Testis (tissue), 3 donors: Measurements from ENCODE around the gene SLFN12. TPM values are rescaled to one million over a fixed set of nuclear protein-coding genes. Genes with fewer than 3 reads are reported as not detected.

ENCODE experiments used
- DNase-seq: peaks from one replicate; pipeline ENCODE4 v3.0.0-alpha.2; 2019
- H3K27ac ChIP-seq, 2 donors: fragments of 200-600 bp; sonication (generic); one replicate each; pipeline ENCODE4 v1.5.1; 2019
- H3K27me3 ChIP-seq: fragments of 200-600 bp; sonication (generic); one replicate; pipeline ENCODE4 v1.5.1; 2019
- H3K36me3 ChIP-seq: fragments of 200-600 bp; sonication (generic); one replicate; pipeline ENCODE4 v1.5.1; 2017; ENCODE audit warnings: low read depth; ENCODE audit errors: missing control alignments
- H3K4me1 ChIP-seq: fragments of 200-600 bp; sonication (generic); one replicate; pipeline ENCODE4 v1.5.1; 2019
- H3K4me3 ChIP-seq, 2 donors: fragments of 200-600 bp; sonication (generic); one replicate each; pipeline ENCODE4 v1.5.1; 2017 to 2019
- H3K9me3 ChIP-seq: fragments of 200-600 bp; sonication (generic); one replicate; pipeline ENCODE4 v1.5.1; 2017
- POLR2A ChIP-seq: fragments of 450-650 bp; IDR thresholded peaks from one replicate; pipeline ENCODE4 v1.6.1; 2017; ENCODE audit warnings: antibody characterized with exemption, mild to moderate bottlenecking, moderate library complexity
- WGBS, 2 donors: methylation state at CpG; one replicate each; pipeline ENCODE4 v1.1.5; 2018; 5-methylcytosine and 5-hydroxymethylcytosine counted together
- intact Hi-C: fragments of 100-400 bp; cut with DNase I; formaldehyde crosslinking; loops from one replicate; pipeline ENCODE4 v1.15.1; 2023; ENCODE audit warnings: low total_unique reads
- polyA plus RNA-seq: library from polyadenylated mRNA; stranded (reverse); fragments of 350-450 nt; fragmentation: Illumina TruSeq; extraction: RNeasy Lipid Tissue Mini Kit (QIAGEN cat#74804); gene quantifications from one replicate; pipeline ENCODE4 v1.2.3, GENCODE V29; 2014; ENCODE audit warnings: low read depth, low replicate concordance; ENCODE audit not compliant: insufficient read depth
- total RNA-seq, 2 donors: library from RNA; depleted of rRNA; stranded (reverse); fragments of >200 nt; gene quantifications; one replicate each; pipeline ENCODE4 v1.2.3, GENCODE V29; 2016
- TF ChIP-seq, protein P1 (sequence below), 3 experiments: fragments of 450-650 bp in 2 of 3; fragments of 200-600 bp in 1 of 3; sonication (generic) in 1 of 3; IDR thresholded peaks; one replicate each; pipeline ENCODE4 v1.5.1; 2016 to 2019; ENCODE audit warnings: antibody characterized with exemption in 3 of 3, mild to moderate bottlenecking in 2 of 3, moderate library complexity in 1 of 3

The SLFN12 gene
- total and polyA plus RNA-seq, 3 donors from 2014 or later = 2.6 to 4.7 (median 2.9) TPM

GRCh38 chr17:35376245-35376644, 56.1 kb downstream of the SLFN12 start:
- Histone ChIP-seq H3K27ac (peak overlapping the region in 1 of 2 donors; percentile 32), H3K9me3 (no peaks in the 10 kb centered on the region), H3K4me1 (no peaks in the 10 kb centered on the region), H3K36me3 (no peaks in the 10 kb centered on the region), H3K27me3 (no peaks in the 10 kb centered on the region), H3K4me3 (no peak overlapping the region)
- no peak for DNase-seq
- 10 to 35% methylated on average over 1 of the region's 1 CpG for WGBS, 2 donors
- intact Hi-C loops = no loop called here
- TF ChIP-seq, protein P1, sequence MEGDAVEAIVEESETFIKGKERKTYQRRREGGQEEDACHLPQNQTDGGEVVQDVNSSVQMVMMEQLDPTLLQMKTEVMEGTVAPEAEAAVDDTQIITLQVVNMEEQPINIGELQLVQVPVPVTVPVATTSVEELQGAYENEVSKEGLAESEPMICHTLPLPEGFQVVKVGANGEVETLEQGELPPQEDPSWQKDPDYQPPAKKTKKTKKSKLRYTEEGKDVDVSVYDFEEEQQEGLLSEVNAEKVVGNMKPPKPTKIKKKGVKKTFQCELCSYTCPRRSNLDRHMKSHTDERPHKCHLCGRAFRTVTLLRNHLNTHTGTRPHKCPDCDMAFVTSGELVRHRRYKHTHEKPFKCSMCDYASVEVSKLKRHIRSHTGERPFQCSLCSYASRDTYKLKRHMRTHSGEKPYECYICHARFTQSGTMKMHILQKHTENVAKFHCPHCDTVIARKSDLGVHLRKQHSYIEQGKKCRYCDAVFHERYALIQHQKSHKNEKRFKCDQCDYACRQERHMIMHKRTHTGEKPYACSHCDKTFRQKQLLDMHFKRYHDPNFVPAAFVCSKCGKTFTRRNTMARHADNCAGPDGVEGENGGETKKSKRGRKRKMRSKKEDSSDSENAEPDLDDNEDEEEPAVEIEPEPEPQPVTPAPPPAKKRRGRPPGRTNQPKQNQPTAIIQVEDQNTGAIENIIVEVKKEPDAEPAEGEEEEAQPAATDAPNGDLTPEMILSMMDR (IDR thresholded peaks at IDR 0.05) = no peak
- TF ChIP-seq POLR2A = no peak

- 35 to 39% methylated on average over 3 of the region's 3 CpGs for WGBS, 2 donors
- Histone ChIP-seq H3K4me1 (no peaks in the 10 kb centered on the region), H3K27me3 (no peaks in the 10 kb centered on the region), H3K4me3 (peak overlapping the region; percentile 53 to 64), H3K9me3 (no peaks in the 10 kb centered on the region), H3K27ac (peak overlapping the region; percentile 80 to 84), H3K36me3 (no peaks in the 10 kb centered on the region)
- intact Hi-C loops = no loop called here
- TF ChIP-seq, protein P1 (IDR thresholded peaks at IDR 0.05) = no peak
- no peak for TF ChIP-seq POLR2A
- no peak for DNase-seq
Measured at GRCh38 chr17:35374766-35375344, 57.4 kb downstream of the SLFN12 start.

- H3K4me1 ChIP-seq = no peaks in the 10 kb centered on the region
- TF ChIP-seq, protein P1 (IDR thresholded peaks at IDR 0.05) = no peak
- no peak for TF ChIP-seq POLR2A
Measured at GRCh38 chr17:35373984-35374765, 58.1 kb downstream of the SLFN12 start.

GRCh38 chr17:35373534-35373983, 58.7 kb downstream of the SLFN12 start, which contains the start of gene SLFN11:
TSS of gene SLFN11 (minus strand) at chr17:35373621. CDS start at chr17:35363807, 9,814 bp downstream.
- peak within 1 kb of the TSS; percentile 53 to 64 for H3K4me3 ChIP-seq
- H3K4me1 ChIP-seq = no peaks in the 10 kb centered on the region
- WGBS, 2 donors = 0% methylated on average over 18 to 22 of the region's 22 CpGs
- peak; percentile 86 for DNase-seq
- H3K36me3 ChIP-seq = no peaks in the 10 kb centered on the region
- TF ChIP-seq POLR2A = peak; percentile 20
- TF ChIP-seq, protein P1 (IDR thresholded peaks at IDR 0.05) = no peak
- H3K27me3 ChIP-seq = no peaks in the 10 kb centered on the region
- H3K9me3 ChIP-seq = no peaks in the 10 kb centered on the region
- intact Hi-C loops = no loop called here
- H3K27ac ChIP-seq = peak within 1 kb of the TSS; percentile 80 to 84

More at GRCh38 chr17:35373984-35374765, 58.1 kb downstream of the SLFN12 start:
- Histone ChIP-seq H3K27me3 (no peaks in the 10 kb centered on the region), H3K9me3 (no peaks in the 10 kb centered on the region), H3K27ac (peak overlapping the region; percentile 80 to 84), H3K36me3 (no peaks in the 10 kb centered on the region), H3K4me3 (peak overlapping the region; percentile 53 to 64)
- peak; percentile 40 for DNase-seq
- WGBS, 2 donors = 2 to 3% methylated on average over 32 to 47 of the region's 47 CpGs
- intact Hi-C loops = no loop called here
